Heart right ventricle (tissue), 16 donors: ENCODE results near the gene LSAMP. TPM values are rescaled to one million over a fixed set of nuclear protein-coding genes. Genes with fewer than 3 reads are reported as not detected.

Experiments used
- ATAC-seq, 8 donors: fragments of 200-7000 bp; cut with Tn5 transposase; one replicate each; pipeline ENCODE4 v1.9.1; 2020; ENCODE audit warnings: mild to moderate bottlenecking in 8 of 8, moderate library complexity in 8 of 8, moderate number of reproducible peaks in 1 of 8
- DNase-seq, 2 donors: peaks; one replicate each; pipeline ENCODE4 v3.0.0-alpha.2; 2020
- H3K27ac ChIP-seq, 10 donors: fragments of 200-600 bp; sonication (generic) in 2 of 10; one replicate each; pipeline versions ENCODE4 v1.5.0 to v1.8.0; 2020 to 2022; ENCODE audit warnings: mild to moderate bottlenecking in 3 of 10
- H3K27me3 ChIP-seq, 7 donors: fragments of 200-600 bp; one replicate each; pipeline ENCODE4 v1.8.0; 2021 to 2022; ENCODE audit warnings: mild to moderate bottlenecking in 2 of 7
- H3K36me3 ChIP-seq, 9 donors: fragments of 200-600 bp; sonication (generic) in 1 of 9; one replicate each; pipeline versions ENCODE4 v1.5.0 to v1.8.0; 2020 to 2022; ENCODE audit warnings: mild to moderate bottlenecking in 2 of 9
- H3K4me1 ChIP-seq, 9 donors: fragments of 200-600 bp; sonication (generic) in 1 of 9; one replicate each; pipeline versions ENCODE4 v1.5.0 to v1.8.0; 2020 to 2022; ENCODE audit warnings: mild to moderate bottlenecking in 4 of 9
- H3K4me3 ChIP-seq, 10 donors: fragments of 200-600 bp; sonication (generic) in 2 of 10; one replicate each; pipeline versions ENCODE4 v1.5.0 to v1.8.0; 2020 to 2022; ENCODE audit warnings: mild to moderate bottlenecking in 7 of 10, moderate library complexity in 2 of 10
- H3K9me3 ChIP-seq, 11 donors: fragments of 200-600 bp in 10 of 11; sonication (generic) in 2 of 11; one replicate each; pipeline versions ENCODE4 v1.5.0 to v1.8.0; 2013 to 2022; ENCODE audit warnings: mild to moderate bottlenecking in 2 of 11, control low read depth in 1 of 11, moderate library complexity in 1 of 11
- CTCF ChIP-seq, 9 donors: fragments of 200-600 bp; sonication (generic) in 2 of 9; IDR thresholded peaks; one replicate each; pipeline versions ENCODE4 v1.5.0 to v1.8.0; 2021 to 2022; ENCODE audit warnings: antibody characterized with exemption in 9 of 9, mild to moderate bottlenecking in 5 of 9, moderate library complexity in 1 of 9
- WGBS, 2 donors: extraction: QIAGEN DNeasy Blood & Tissue Kit; methylation state at CpG; one replicate each; pipeline ENCODE4 v1.1.7; 2013; ENCODE audit warnings: inconsistent platforms in 1 of 2; 5-methylcytosine and 5-hydroxymethylcytosine counted together
- intact Hi-C, 10 donors: fragments of 100-400 bp; cut with DNase I; formaldehyde crosslinking; loops; one replicate each; pipeline versions ENCODE4 v1.11.1 to v1.14.2; 2022
- polyA plus RNA-seq, 2 donors: library from polyadenylated mRNA; stranded (reverse); fragments of 200-250 nt; gene quantifications; one replicate each; pipeline ENCODE4 v1.2.3, GENCODE V29; 2013
- total RNA-seq, 10 donors: library from RNA; stranded (reverse); fragmentation: NEBNext Ultra II Directional in 3 of 10; extraction: Animal tissue kit (Norgen Biotek cat#: 25700) in 3 of 10; gene quantifications; one replicate each; pipeline versions ENCODE4 v1.2.1 to v1.2.4, GENCODE V29; 2021 to 2023
- donor health status: Arrhythmogenic right ventricular cardiomyopathy.
- donor health status: ischemic (EF 13 %, LVEDD 7.1; RV severe dilation, severe dysfunction).
- donor health status: healthy with polysubstance abuse.
- donor health status: DM: no; HTN: yes; CAD: no.
- donor health status: DM: no; HTN: no; CAD: no.
- donor health status: ischemic (EF 25% LVEDD 6.9; RV normal size, moderate dysfunction).
- donor health status: ischemic (EF 25% LVEDD 5.7; RV mildly dilated, moderate dysfunction).
- donor health status: healthy.
- donor health status: DM: yes; HTN: yes; CAD: no.
- donor health status: Ischemic cardiomyopathy.
- donor health status: ischemic (EF 35%, LVEDD 5.7; RV mildly dilated, moderate dysfunction).
- donor health status: nonischemic (EF 11% LVEDD 7.7; RV severe dilation, severe dysfunction).
- donor health status: DM: yes; HTN: yes; CAD: no.
- donor health status: PGD.
- donor health status: ischemic (EF 29% LVEDD 5.4; RV normal size, mild dysfunction).
- donor health status: nonischemic (EF 23%, LVEDD 6.1; RV moderate dilation, normal function).

The LSAMP gene
- total and polyA plus RNA-seq, 12 donors, result 0.51 to 9.0 (median 5.4) TPM

- H3K27me3 ChIP-seq, result no peaks in the 10 kb centered on the region
- 53 to 56% methylated on average over 1 of the region's 1 CpG for WGBS, 2 donors
- no peak for TF ChIP-seq CTCF (IDR thresholded peaks at IDR 0.05)
Observed at GRCh38 chr3:116298151-116298550, 147.1 kb downstream of the LSAMP start.

DNA sequence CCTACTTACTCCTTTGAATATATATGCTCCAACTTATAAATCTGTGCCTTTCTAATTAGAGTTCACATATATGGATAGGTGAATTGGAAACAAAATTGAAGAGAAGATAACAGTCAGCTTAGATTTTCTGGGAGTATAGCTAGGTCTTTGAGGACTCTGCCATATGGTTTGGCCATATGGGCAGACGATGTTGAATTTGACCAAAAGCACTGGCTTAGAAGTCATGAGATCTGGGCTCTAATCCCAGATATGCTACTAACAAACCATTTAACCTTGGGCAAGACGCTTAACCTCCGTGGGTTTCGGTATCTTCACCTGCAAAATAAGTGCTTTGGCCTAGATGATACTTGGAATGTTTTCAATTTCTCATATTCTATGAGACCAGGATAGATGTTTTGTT is 154.1 kb downstream of the LSAMP start:
- WGBS, 2 donors, result 93 to 96% methylated on average over 4 of the region's 4 CpGs
- no peaks in the 10 kb centered on the region for H3K9me3 ChIP-seq
- H3K27ac ChIP-seq, result no peak overlapping the region
- H3K36me3 ChIP-seq, result no peaks in the 10 kb centered on the region
- no peak for TF ChIP-seq CTCF (IDR thresholded peaks at IDR 0.05)
- intact Hi-C loops, result no loop called here
- DNase-seq (no peak), ATAC-seq (no peak)
- no peak overlapping the region for H3K4me3 ChIP-seq
- no peaks in the 10 kb centered on the region for H3K4me1 ChIP-seq
- H3K27me3 ChIP-seq, result no peaks in the 10 kb centered on the region

More at GRCh38 chr3:116298151-116298550, 147.1 kb downstream of the LSAMP start:
- Histone ChIP-seq H3K4me3 (no peak overlapping the region), H3K9me3 (no peaks in the 10 kb centered on the region), H3K4me1 (no peaks in the 10 kb centered on the region), H3K27ac (no peak overlapping the region), H3K36me3 (no peaks in the 10 kb centered on the region)
- DNase-seq, result no peak
- intact Hi-C loops, result no loop called here
- ATAC-seq, result no peak

DNA sequence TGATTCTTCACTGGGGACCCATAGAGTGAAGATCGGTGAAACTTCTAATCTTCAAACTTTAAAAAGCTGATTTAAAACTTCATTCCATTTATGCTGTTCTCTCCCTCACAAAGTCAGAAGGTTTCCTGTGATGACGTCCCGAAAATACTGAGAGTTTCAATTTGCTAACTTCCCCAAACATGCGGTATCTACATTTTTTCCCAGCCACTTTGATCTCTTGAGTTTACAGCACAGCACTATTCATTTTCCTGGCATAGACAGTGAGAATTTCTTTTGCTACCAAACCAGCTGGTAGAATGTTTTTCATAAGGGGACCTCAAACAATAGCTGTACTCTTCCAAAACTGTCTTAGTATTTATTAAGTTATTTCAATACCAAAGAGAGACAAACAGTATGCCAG is 156.8 kb downstream of the LSAMP start:
- Histone ChIP-seq H3K27ac (peak overlapping the region in 1 of 10 donors; percentile 15), H3K9me3 (no peaks in the 10 kb centered on the region), H3K36me3 (no peaks in the 10 kb centered on the region), H3K4me3 (no peak overlapping the region), H3K27me3 (no peaks in the 10 kb centered on the region), H3K4me1 (no peaks in the 10 kb centered on the region)
- intact Hi-C loops, result no loop called here
- TF ChIP-seq CTCF (IDR thresholded peaks at IDR 0.05), result no peak
- 54 to 67% methylated on average over 4 of the region's 4 CpGs for WGBS, 2 donors
- ATAC-seq (no peak), DNase-seq (no peak)

- no peaks in the 10 kb centered on the region for H3K9me3 ChIP-seq
- ATAC-seq (no peak), DNase-seq (no peak)
- no peaks in the 10 kb centered on the region for H3K27me3 ChIP-seq
- H3K4me1 ChIP-seq, result no peaks in the 10 kb centered on the region
- intact Hi-C loops, result no loop called here
- no peaks in the 10 kb centered on the region for H3K36me3 ChIP-seq
- H3K27ac ChIP-seq, result no peak overlapping the region
- 88 to 89% methylated on average over 1 of the region's 1 CpG for WGBS, 2 donors
- no peak overlapping the region for H3K4me3 ChIP-seq
- TF ChIP-seq CTCF (IDR thresholded peaks at IDR 0.05), result no peak
Observed at GRCh38 chr3:116285781-116286421, 159.4 kb downstream of the LSAMP start.
